Left ventricle myocardium inferior (tissue), 1 donor: ENCODE results near the gene TRIM46. TPM values are rescaled to one million over a fixed set of nuclear protein-coding genes. Genes with fewer than 3 reads are reported as not detected.
A peak's percentile ranks its signal among the peaks of the same experiment; 100 is the strongest.
"Not testable (repeated sequence)": the region's sequence is repeated elsewhere in the genome, so short reads cannot be mapped to it uniquely, and the experiment has no call there.

Source experiments
- DNase-seq: peaks from one replicate; pipeline ENCODE4 v3.0.0-alpha.2; 2020
- H3K27ac ChIP-seq: fragments of 200-600 bp; replicated peaks from 2 replicates; pipeline ENCODE4 v1.8.0; 2021
- H3K27me3 ChIP-seq: fragments of 200-600 bp; 2 replicates; pipeline ENCODE4 v1.8.0; 2021; ENCODE audit warnings: low read depth
- H3K36me3 ChIP-seq: fragments of 200-600 bp; 2 replicates; pipeline ENCODE4 v1.8.0; 2021
- H3K4me1 ChIP-seq: fragments of 200-600 bp; 2 replicates; pipeline ENCODE4 v1.8.0; 2021
- H3K4me3 ChIP-seq: fragments of 200-600 bp; 2 replicates; pipeline ENCODE4 v1.8.0; 2021; ENCODE audit warnings: mild to moderate bottlenecking, moderate library complexity
- H3K9me3 ChIP-seq: fragments of 200-600 bp; replicated peaks from 2 replicates; pipeline ENCODE4 v1.8.0; 2021
- CTCF ChIP-seq: fragments of 200-600 bp; IDR thresholded peaks from 2 replicates; pipeline ENCODE4 v1.8.0; 2021; ENCODE audit warnings: antibody characterized with exemption, mild to moderate bottlenecking, borderline replicate concordance
- intact Hi-C: fragments of 100-400 bp; cut with micrococcal nuclease; formaldehyde crosslinking; loops from one replicate; pipeline ENCODE4 v1.11.0; 2022
- total RNA-seq: library from RNA; stranded (reverse); fragmentation: NEBNext Ultra II Directional; extraction: Animal tissue kit (Norgen Biotek cat#: 25700); gene quantifications from one replicate; pipeline ENCODE4 v1.2.1, GENCODE V29; 2021
- donor health status: DM: no; HTN: yes; CAD: no; lungs with severe emphysema.

Gene TRIM46
- total RNA-seq, 1 donor from 2014 or later, result 0.11 TPM

DNA sequence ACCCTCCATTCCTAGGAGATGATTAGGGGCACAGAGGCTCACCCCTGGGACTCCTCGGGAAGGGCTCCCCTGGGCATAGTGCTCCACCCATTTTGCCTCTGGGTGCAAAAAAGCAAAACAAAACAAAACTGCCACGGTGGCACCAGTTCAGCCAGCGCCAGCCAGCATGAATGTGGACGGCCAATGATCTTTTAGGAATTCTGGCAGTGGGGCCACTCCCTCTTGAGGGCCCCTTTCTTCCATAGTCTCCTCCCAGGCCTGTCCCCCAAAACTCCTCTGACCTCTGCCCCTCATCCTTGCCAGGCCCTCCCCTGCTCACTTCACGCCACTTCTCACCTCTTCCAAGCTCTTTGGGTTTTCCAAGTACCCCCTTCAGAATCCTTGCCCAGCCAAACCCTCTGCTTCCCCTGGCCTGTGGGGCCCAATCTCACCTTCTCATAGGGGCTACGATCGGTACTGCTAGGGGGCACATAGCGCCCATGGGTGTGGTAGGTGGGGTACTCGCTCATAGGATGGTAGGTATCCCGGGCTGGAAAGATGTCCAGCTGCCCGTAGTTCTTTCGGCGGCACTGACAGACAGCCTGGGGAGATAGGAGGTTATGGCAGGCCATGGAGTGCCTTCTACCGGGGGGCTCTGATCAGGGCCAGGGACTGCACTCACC, 13.3 kb downstream of the TRIM46 start:
- no peak overlapping the region for H3K27ac ChIP-seq
- peak; percentile 2 for DNase-seq
- no peaks in the 10 kb centered on the region for H3K27me3 ChIP-seq
- intact Hi-C loops, result no loop called here
- H3K36me3 ChIP-seq, result no peaks in the 10 kb centered on the region
- TF ChIP-seq CTCF, result no peak
- peaks cover 15% of the 10 kb centered on the region for H3K4me1 ChIP-seq
- no peak overlapping the region for H3K4me3 ChIP-seq
- H3K9me3 ChIP-seq, result no peaks in the 10 kb centered on the region

- Histone ChIP-seq H3K4me1 (peaks cover 15% of the 10 kb centered on the region), H3K36me3 (no peaks in the 10 kb centered on the region), H3K4me3 (no peak overlapping the region), H3K27me3 (no peaks in the 10 kb centered on the region), H3K27ac (no peak overlapping the region), H3K9me3 (no peaks in the 10 kb centered on the region)
- no peak for DNase-seq
- no peak for TF ChIP-seq CTCF
- intact Hi-C loops, result no loop called here
Observed at GRCh38 chr1:155187456-155187891, 13.8 kb downstream of the TRIM46 start.

- TF ChIP-seq CTCF, result no peak
- no peak for DNase-seq
Observed at GRCh38 chr1:155188268-155188667, 14.6 kb downstream of the TRIM46 start.

DNA sequence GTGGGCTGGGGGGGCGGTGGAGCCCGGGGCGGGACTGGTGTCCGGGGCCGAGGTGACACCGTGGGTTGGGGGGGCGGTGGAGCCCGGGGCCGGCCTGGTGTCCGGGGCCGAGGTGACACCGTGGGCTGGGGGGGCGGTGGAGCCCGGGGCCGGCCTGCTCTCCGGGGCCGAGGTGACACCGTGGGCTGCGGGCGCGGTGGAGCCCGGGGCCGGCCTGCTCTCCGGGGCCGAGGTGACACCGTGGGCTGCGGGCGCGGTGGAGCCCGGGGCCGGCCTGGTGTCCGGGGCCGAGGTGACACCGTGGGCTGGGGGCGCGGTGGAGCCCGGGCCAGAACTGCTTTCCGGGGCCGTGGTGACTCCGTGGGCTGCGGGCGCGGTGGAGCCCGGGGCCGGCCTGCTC, 16.3 kb downstream of the TRIM46 start:
- intact Hi-C loops, H3K36me3 ChIP-seq, DNase-seq, H3K27ac ChIP-seq, H3K27me3 ChIP-seq, H3K9me3 ChIP-seq, H3K4me3 ChIP-seq: not testable (repeated sequence)
- H3K4me1 ChIP-seq, result peaks cover 33% of the 10 kb centered on the region

More at GRCh38 chr1:155188268-155188667, 14.6 kb downstream of the TRIM46 start:
- Histone ChIP-seq H3K4me3 (no peak overlapping the region), H3K4me1 (peaks cover 23% of the 10 kb centered on the region), H3K36me3 (no peaks in the 10 kb centered on the region), H3K27ac (no peak overlapping the region), H3K27me3 (no peaks in the 10 kb centered on the region), H3K9me3 (no peaks in the 10 kb centered on the region)
- intact Hi-C loops, result no loop called here

DNA sequence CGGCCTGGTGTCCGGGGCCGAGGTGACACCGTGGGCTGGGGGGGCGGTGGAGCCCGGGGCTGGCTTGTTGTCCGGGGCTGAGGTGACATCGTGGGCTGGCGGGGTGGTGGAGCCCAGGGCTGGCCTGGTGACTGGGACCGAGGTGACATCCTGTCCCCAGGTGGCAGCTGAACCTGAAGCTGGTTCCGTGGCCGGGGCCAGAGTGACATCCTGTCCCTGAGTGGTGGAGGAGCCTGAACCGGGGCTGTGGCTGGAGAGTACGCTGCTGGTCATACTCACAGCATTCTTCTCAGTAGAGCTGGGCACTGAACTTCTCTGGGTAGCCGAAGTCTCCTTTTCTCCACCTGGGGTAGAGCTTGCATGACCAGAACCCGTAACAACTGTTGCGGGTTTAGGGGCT, 18.3 kb downstream of the TRIM46 start:
- Histone ChIP-seq H3K27ac (peak overlapping the region; percentile 86), H3K9me3 (no peaks in the 10 kb centered on the region), H3K36me3 (no peaks in the 10 kb centered on the region), H3K27me3 (no peaks in the 10 kb centered on the region), H3K4me3 (no peak overlapping the region), H3K4me1 (peaks cover 31% of the 10 kb centered on the region)
- intact Hi-C loops, result no loop called here
- DNase-seq, result no peak
- TF ChIP-seq CTCF, result no peak
